ENCODE results near the gene NFIB.

DNA sequence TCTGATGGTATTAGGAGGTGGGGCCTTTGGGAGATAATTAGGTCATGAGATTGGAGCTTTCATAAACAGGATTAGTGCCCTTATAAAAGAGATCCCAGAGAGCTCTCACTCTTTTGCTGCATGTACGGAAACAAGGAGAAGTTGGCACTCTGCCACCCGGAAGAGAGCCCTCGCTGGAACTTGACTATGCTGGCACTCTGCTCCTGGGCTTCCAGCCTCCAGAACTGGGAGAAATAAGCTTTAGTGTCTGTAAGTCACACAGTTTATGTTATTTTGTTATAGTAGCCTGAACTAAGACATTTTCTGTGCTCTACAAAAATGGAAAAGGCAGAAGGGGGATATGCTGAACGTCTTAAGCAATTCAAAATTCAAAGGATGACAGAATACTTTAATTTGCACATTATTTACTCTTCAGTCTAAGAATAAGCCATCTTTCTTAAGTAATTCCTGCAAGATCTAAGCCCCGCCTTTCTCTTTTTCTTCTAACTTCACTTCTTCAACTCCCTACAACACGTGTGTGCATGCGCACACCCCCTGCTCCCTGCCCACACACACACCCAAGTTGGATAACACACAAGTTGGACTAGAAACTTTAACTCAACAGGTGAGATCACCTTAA is 17.3 kb downstream of the NFIB start:
- TF ChIP-seq EP300 (IDR thresholded peaks at IDR 0.05; ENCODE audit: borderline replicate concordance in 1 of 2, control insufficient read depth in 1 of 2, low read depth in 2 of 2, low read length in 2 of 2): no peak
- TF ChIP-seq POLR2AphosphoS2 (IDR thresholded peaks at IDR 0.05; ENCODE audit: low read depth, low read length): no peak
- TF ChIP-seq NBN (IDR thresholded peaks at IDR 0.05): no peak
- no peak for TF ChIP-seq NR2C2 (IDR thresholded peaks at IDR 0.05; ENCODE audit: borderline replicate concordance, control insufficient read depth, insufficient read length, low read depth)
- TF ChIP-seq, protein P1, sequence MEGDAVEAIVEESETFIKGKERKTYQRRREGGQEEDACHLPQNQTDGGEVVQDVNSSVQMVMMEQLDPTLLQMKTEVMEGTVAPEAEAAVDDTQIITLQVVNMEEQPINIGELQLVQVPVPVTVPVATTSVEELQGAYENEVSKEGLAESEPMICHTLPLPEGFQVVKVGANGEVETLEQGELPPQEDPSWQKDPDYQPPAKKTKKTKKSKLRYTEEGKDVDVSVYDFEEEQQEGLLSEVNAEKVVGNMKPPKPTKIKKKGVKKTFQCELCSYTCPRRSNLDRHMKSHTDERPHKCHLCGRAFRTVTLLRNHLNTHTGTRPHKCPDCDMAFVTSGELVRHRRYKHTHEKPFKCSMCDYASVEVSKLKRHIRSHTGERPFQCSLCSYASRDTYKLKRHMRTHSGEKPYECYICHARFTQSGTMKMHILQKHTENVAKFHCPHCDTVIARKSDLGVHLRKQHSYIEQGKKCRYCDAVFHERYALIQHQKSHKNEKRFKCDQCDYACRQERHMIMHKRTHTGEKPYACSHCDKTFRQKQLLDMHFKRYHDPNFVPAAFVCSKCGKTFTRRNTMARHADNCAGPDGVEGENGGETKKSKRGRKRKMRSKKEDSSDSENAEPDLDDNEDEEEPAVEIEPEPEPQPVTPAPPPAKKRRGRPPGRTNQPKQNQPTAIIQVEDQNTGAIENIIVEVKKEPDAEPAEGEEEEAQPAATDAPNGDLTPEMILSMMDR (IDR thresholded peaks at IDR 0.05 in 2 of 3, conservative IDR thresholded peaks at IDR 0.05 in 1 of 3; ENCODE audit: control insufficient read depth in 2 of 3, extremely low read depth in 1 of 3, insufficient read depth in 1 of 3, low read depth in 3 of 3, low read length in 3 of 3): no peak
- no peak for TF ChIP-seq NFYA (IDR thresholded peaks at IDR 0.05; ENCODE audit: borderline replicate concordance, low read depth, low read length)
- TF ChIP-seq RCOR1 (conservative IDR thresholded peaks at IDR 0.05; ENCODE audit: low read depth, low read length): no peak
- TF ChIP-seq BACH1 (IDR thresholded peaks at IDR 0.05; ENCODE audit: borderline replicate concordance): no peak
- TF ChIP-seq STAT3 (IDR thresholded peaks at IDR 0.05; ENCODE audit: low read depth, low read length): no peak
- no peak for TF ChIP-seq NRF1 (conservative IDR thresholded peaks at IDR 0.05; ENCODE audit: low read depth, low read length)

All from GM12878 (cell line).